Measurements from ENCODE around the gene PCDHB3.
"Not testable (repeated sequence)": the region's sequence is repeated elsewhere in the genome, so short reads cannot be mapped to it uniquely, and the experiment has no call there.

Gene PCDHB3

GRCh38 chr5:141100243-141100805 is at the start of gene PCDHB3:
TSS of gene PCDHB3 (plus strand) at chr5:141100473. CDS start at chr5:141100650, 177 bp downstream.
- no peaks in the 10 kb centered on the region for H3K9me3 ChIP-seq (ENCODE audit: control insufficient read depth, insufficient read depth, low read length)
- peak within 1 kb of the TSS; percentile 70 for H3K9ac ChIP-seq (ENCODE audit: low read depth, low read length)
- H3K36me3 ChIP-seq (ENCODE audit: control insufficient read depth, insufficient read depth, low read length), result no peaks in the 10 kb centered on the region
- H3K4me1 ChIP-seq (ENCODE audit: control insufficient read depth, insufficient read depth, low read length), result no peaks in the 10 kb centered on the region
- H3K27me3 ChIP-seq (ENCODE audit: control insufficient read depth, insufficient read depth, low read length), result no peaks in the 10 kb centered on the region
- H3K4me3 ChIP-seq (ENCODE audit: low read depth, low read length), result peak within 1 kb of the TSS; percentile 41

- H3K4me3 ChIP-seq (ENCODE audit: low read depth, low read length), result peak within 1 kb of the TSS; percentile 92
- H3K9ac ChIP-seq (ENCODE audit: low read depth, low read length), result no peak within 1 kb of the TSS
- no peaks in the 10 kb centered on the region for H3K4me1 ChIP-seq (ENCODE audit: control insufficient read depth, insufficient read depth, low read length)
- peaks cover 54% of the 10 kb centered on the region for H3K27me3 ChIP-seq (ENCODE audit: control insufficient read depth, insufficient read depth, low read length)
- H3K9me3 ChIP-seq (ENCODE audit: control insufficient read depth, insufficient read depth, low read length), result no peaks in the 10 kb centered on the region
- no peaks in the 10 kb centered on the region for H3K36me3 ChIP-seq (ENCODE audit: control insufficient read depth, insufficient read depth, low read length)
Measured at GRCh38 chr5:141050622-141051520, 49.4 kb upstream of the PCDHB3 start, which contains the start of gene PCDHB1. TSS of gene PCDHB1 (plus strand) at chr5:141051374. CDS start at chr5:141051471, 97 bp downstream.

DNA sequence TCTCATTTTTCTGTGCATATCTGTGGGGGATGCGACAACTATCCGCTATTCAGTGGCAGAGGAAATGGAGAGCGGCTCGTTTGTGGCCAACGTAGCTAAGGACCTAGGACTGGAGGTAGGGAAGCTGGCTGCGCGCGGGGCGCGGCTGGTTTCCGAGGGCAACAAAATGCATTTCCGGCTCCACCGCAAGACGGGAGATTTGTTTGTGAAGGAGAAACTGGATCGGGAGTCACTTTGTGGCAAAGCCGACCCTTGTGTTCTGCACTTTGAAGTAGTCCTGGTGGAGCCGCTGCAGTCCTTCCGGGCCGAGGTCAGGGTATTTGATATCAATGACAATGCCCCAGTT is 48.8 kb upstream of the PCDHB3 start:
- H3K36me3 ChIP-seq (ENCODE audit: control insufficient read depth, insufficient read depth, low read length), result no peaks in the 10 kb centered on the region
- no peak overlapping the region for H3K9ac ChIP-seq (ENCODE audit: low read depth, low read length)
- peak overlapping the region; percentile 92 for H3K4me3 ChIP-seq (ENCODE audit: low read depth, low read length)
- peaks cover 54% of the 10 kb centered on the region for H3K27me3 ChIP-seq (ENCODE audit: control insufficient read depth, insufficient read depth, low read length)
- no peaks in the 10 kb centered on the region for H3K4me1 ChIP-seq (ENCODE audit: control insufficient read depth, insufficient read depth, low read length)
- H3K9me3 ChIP-seq (ENCODE audit: control insufficient read depth, insufficient read depth, low read length), result no peaks in the 10 kb centered on the region

GRCh38 chr5:141077826-141078225 is 22.4 kb upstream of the PCDHB3 start:
- Histone ChIP-seq H3K4me3 (ENCODE audit: low read depth, low read length) (no peak overlapping the region), H3K4me1 (ENCODE audit: control insufficient read depth, insufficient read depth, low read length) (no peaks in the 10 kb centered on the region), H3K9ac (ENCODE audit: low read depth, low read length) (no peak overlapping the region), H3K27me3 (ENCODE audit: control insufficient read depth, insufficient read depth, low read length) (no peaks in the 10 kb centered on the region), H3K36me3 (ENCODE audit: control insufficient read depth, insufficient read depth, low read length) (no peaks in the 10 kb centered on the region), H3K9me3 (ENCODE audit: control insufficient read depth, insufficient read depth, low read length) (no peaks in the 10 kb centered on the region)

- H3K9ac ChIP-seq (ENCODE audit: low read depth, low read length), result no peak overlapping the region
Measured at GRCh38 chr5:141082228-141082627, 18.0 kb upstream of the PCDHB3 start.

DNA sequence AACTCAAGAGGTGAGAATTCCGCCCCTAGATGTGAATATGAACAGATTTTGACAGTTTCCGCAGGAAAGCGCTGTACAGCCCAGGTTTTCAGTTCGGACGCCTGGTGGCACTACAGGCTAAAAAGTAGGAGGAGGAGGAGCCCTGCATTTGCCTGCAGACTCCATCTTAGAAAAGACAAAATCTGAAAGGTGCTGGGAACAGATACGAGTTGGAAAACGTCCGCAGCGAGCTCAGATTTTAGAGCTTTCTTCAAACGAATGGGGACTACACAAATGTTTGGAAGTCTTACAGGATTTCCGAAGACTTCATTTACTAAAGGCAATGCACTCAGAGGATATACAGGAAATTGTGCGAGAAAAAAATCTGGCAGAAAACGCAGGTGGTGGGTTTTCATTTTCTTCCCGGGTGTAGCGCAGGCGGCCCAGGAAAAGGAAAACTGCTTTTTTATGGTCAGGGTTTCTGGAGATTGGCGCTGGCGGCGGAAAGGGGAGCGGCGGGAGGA is 15.7 kb upstream of the PCDHB3 start:
- Histone ChIP-seq H3K4me3 (ENCODE audit: low read depth, low read length) (peak overlapping the region; percentile 68), H3K4me1 (ENCODE audit: control insufficient read depth, insufficient read depth, low read length) (peaks cover 2% of the 10 kb centered on the region), H3K9ac (ENCODE audit: low read depth, low read length) (peak overlapping the region; percentile 84), H3K9me3 (ENCODE audit: control insufficient read depth, insufficient read depth, low read length) (no peaks in the 10 kb centered on the region), H3K36me3 (ENCODE audit: control insufficient read depth, insufficient read depth, low read length) (no peaks in the 10 kb centered on the region), H3K27me3 (ENCODE audit: control insufficient read depth, insufficient read depth, low read length) (no peaks in the 10 kb centered on the region)

More at GRCh38 chr5:141082228-141082627, 18.0 kb upstream of the PCDHB3 start:
- Histone ChIP-seq H3K4me1 (ENCODE audit: control insufficient read depth, insufficient read depth, low read length) (peaks cover 2% of the 10 kb centered on the region), H3K9me3 (ENCODE audit: control insufficient read depth, insufficient read depth, low read length) (no peaks in the 10 kb centered on the region), H3K36me3 (ENCODE audit: control insufficient read depth, insufficient read depth, low read length) (no peaks in the 10 kb centered on the region), H3K4me3 (ENCODE audit: low read depth, low read length) (no peak overlapping the region), H3K27me3 (ENCODE audit: control insufficient read depth, insufficient read depth, low read length) (no peaks in the 10 kb centered on the region)

DNA sequence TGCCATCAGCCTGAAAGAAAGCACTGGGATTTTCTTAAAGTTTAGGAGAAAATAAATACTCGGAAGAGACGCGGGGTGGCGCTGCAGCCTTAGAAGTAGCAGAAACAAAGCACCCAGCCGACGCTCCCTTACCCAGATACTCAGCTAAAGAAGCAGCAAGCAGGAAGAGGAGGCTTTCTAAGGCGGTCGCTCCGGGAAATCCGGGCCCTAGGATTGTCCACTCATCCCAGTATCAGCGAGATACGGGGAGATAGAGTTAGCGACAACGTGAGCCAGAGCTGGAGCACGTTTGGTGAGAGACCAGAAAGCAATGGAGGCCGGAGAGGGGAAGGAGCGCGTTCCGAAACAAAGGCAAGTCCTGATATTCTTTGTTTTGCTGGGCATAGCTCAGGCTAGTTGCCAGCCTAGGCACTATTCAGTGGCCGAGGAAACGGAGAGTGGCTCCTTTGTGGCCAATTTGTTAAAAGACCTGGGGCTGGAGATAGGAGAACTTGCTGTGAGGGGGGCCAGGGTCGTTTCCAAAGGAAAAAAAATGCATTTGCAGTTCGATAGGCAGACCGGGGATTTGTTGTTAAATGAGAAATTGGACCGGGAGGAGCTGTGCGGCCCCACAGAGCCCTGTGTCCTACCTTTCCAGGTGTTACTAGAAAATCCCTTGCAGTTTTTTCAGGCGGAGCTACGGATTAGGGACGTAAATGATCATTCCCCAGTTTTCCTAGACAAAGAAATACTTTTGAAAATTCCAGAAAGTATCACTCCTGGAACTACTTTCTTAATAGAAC is 5.6 kb upstream of the PCDHB3 start, which contains the start of gene PCDHB2:
TSS of gene PCDHB2 (plus strand) at position 135 of the 782 bp plus-strand sequence. CDS start at position 311, 176 bp downstream.
- Histone ChIP-seq H3K27me3 (ENCODE audit: control insufficient read depth, insufficient read depth, low read length) (no peaks in the 10 kb centered on the region), H3K9ac (ENCODE audit: low read depth, low read length) (peak within 1 kb of the TSS; percentile 86), H3K4me1 (ENCODE audit: control insufficient read depth, insufficient read depth, low read length) (no peaks in the 10 kb centered on the region), H3K9me3 (ENCODE audit: control insufficient read depth, insufficient read depth, low read length) (no peaks in the 10 kb centered on the region), H3K4me3 (ENCODE audit: low read depth, low read length) (peak within 1 kb of the TSS; percentile 80), H3K36me3 (ENCODE audit: control insufficient read depth, insufficient read depth, low read length) (no peaks in the 10 kb centered on the region)

GRCh38 chr5:141095263-141095641 is 5.0 kb upstream of the PCDHB3 start:
- peak overlapping the region; percentile 80 for H3K4me3 ChIP-seq (ENCODE audit: low read depth, low read length)
- H3K9ac ChIP-seq (ENCODE audit: low read depth, low read length), result peak overlapping the region; percentile 86
- H3K36me3 ChIP-seq (ENCODE audit: control insufficient read depth, insufficient read depth, low read length), result no peaks in the 10 kb centered on the region
- H3K27me3 ChIP-seq (ENCODE audit: control insufficient read depth, insufficient read depth, low read length), result no peaks in the 10 kb centered on the region
- H3K4me1 ChIP-seq (ENCODE audit: control insufficient read depth, insufficient read depth, low read length), result no peaks in the 10 kb centered on the region
- no peaks in the 10 kb centered on the region for H3K9me3 ChIP-seq (ENCODE audit: control insufficient read depth, insufficient read depth, low read length)

DNA sequence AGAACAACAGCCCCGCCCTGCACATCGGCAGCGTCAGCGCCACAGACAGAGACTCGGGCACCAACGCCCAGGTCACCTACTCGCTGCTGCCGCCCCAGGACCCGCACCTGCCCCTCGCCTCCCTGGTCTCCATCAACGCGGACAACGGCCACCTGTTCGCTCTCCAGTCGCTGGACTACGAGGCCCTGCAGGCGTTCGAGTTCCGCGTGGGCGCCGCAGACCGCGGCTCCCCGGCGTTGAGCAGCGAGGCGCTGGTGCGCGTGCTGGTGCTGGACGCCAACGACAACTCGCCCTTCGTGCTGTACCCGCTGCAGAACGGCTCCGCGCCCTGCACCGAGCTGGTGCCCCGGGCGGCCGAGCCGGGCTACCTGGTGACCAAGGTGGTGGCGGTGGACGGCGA is 4.1 kb upstream of the PCDHB3 start:
- not testable (repeated sequence) for H3K27me3 ChIP-seq (ENCODE audit: control insufficient read depth, insufficient read depth, low read length); H3K4me3 ChIP-seq (ENCODE audit: low read depth, low read length); H3K9me3 ChIP-seq (ENCODE audit: control insufficient read depth, insufficient read depth, low read length); H3K4me1 ChIP-seq (ENCODE audit: control insufficient read depth, insufficient read depth, low read length); H3K9ac ChIP-seq (ENCODE audit: low read depth, low read length); H3K36me3 ChIP-seq (ENCODE audit: control insufficient read depth, insufficient read depth, low read length)

DNA sequence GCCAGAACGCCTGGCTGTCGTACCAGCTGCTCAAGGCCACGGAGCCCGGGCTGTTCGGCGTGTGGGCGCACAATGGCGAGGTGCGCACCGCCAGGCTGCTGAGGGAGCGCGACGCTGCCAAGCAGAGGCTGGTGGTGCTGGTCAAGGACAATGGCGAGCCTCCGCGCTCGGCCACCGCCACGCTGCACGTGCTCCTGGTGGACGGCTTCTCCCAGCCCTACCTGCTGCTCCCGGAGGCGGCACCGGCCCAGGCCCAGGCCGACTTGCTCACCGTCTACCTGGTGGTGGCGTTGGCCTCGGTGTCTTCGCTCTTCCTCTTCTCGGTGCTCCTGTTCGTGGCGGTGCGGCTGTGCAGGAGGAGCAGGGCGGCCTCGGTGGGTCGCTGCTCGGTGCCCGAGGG is 3.7 kb upstream of the PCDHB3 start:
- H3K36me3 ChIP-seq (ENCODE audit: control insufficient read depth, insufficient read depth, low read length); H3K4me1 ChIP-seq (ENCODE audit: control insufficient read depth, insufficient read depth, low read length); H3K9ac ChIP-seq (ENCODE audit: low read depth, low read length); H3K9me3 ChIP-seq (ENCODE audit: control insufficient read depth, insufficient read depth, low read length); H3K27me3 ChIP-seq (ENCODE audit: control insufficient read depth, insufficient read depth, low read length); H3K4me3 ChIP-seq (ENCODE audit: low read depth, low read length): not testable (repeated sequence)

DNA sequence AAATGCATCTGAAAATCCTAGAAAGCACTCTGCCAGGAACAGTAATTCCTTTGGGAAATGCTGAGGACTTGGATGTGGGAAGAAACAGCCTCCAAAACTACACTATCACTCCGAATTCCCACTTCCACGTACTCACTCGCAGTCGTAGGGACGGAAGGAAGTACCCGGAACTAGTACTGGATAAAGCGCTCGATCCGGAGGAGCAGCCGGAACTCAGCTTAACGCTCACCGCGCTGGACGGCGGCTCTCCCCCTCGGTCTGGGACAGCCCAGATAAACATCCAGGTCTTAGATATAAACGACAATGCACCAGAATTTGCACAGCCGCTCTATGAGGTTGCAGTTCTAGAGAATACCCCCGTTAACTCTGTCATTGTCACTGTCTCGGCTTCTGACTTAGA is 786 bp downstream of the PCDHB3 start:
- H3K36me3 ChIP-seq (ENCODE audit: control insufficient read depth, insufficient read depth, low read length), result no peaks in the 10 kb centered on the region
- H3K9me3 ChIP-seq (ENCODE audit: control insufficient read depth, insufficient read depth, low read length), result no peaks in the 10 kb centered on the region
- H3K4me1 ChIP-seq (ENCODE audit: control insufficient read depth, insufficient read depth, low read length), result no peaks in the 10 kb centered on the region
- H3K4me3 ChIP-seq (ENCODE audit: low read depth, low read length), result peak overlapping the region; percentile 41
- H3K27me3 ChIP-seq (ENCODE audit: control insufficient read depth, insufficient read depth, low read length), result no peaks in the 10 kb centered on the region
- H3K9ac ChIP-seq (ENCODE audit: low read depth, low read length), result no peak overlapping the region

All from iPS-15b (cell line).